Aorta (tissue), 5 donors: ENCODE measurements around the gene PRRC1. TPM values are rescaled to one million over a fixed set of nuclear protein-coding genes. Genes with fewer than 3 reads are reported as not detected.

Experiments
- ATAC-seq: fragments of 200-7000 bp; cut with Tn5 transposase; one replicate; pipeline ENCODE4 v1.9.1; 2022; ENCODE audit warnings: moderate library complexity; ENCODE audit not compliant: low FRiP score
- DNase-seq, 2 donors: peaks; one replicate each; pipeline ENCODE4 v3.0.0-alpha.2; 2020
- H3K27ac ChIP-seq, 2 donors: one replicate each; pipeline ENCODE4 v1.5.1; 2013; ENCODE audit warnings: low read length in 2 of 2, mild to moderate bottlenecking in 2 of 2, moderate library complexity in 2 of 2, control low read depth in 1 of 2, inconsistent platforms in 1 of 2, low read depth in 1 of 2
- H3K27me3 ChIP-seq, 2 donors: one replicate each; pipeline ENCODE4 v1.6.1; 2013; ENCODE audit warnings: control low read depth in 1 of 2, low read length in 1 of 2, mild to moderate bottlenecking in 1 of 2, moderate library complexity in 1 of 2; ENCODE audit not compliant: insufficient read depth in 2 of 2, control insufficient read depth in 1 of 2
- H3K36me3 ChIP-seq, 2 donors: one replicate each; pipeline ENCODE4 v1.6.1; 2013; ENCODE audit warnings: control low read depth in 1 of 2, low read length in 1 of 2, mild to moderate bottlenecking in 1 of 2; ENCODE audit not compliant: insufficient read depth in 2 of 2, control insufficient read depth in 1 of 2
- H3K4me1 ChIP-seq, 2 donors: one replicate each; pipeline ENCODE4 v1.6.1; 2013; ENCODE audit warnings: low read length in 2 of 2, control low read depth in 1 of 2, mild to moderate bottlenecking in 1 of 2, moderate library complexity in 1 of 2; ENCODE audit not compliant: insufficient read depth in 2 of 2, control insufficient read depth in 1 of 2
- H3K4me3 ChIP-seq, 2 donors: one replicate each; pipeline ENCODE4 v1.5.1; 2013; ENCODE audit warnings: low read length in 2 of 2, control low read depth in 1 of 2, mild to moderate bottlenecking in 1 of 2
- H3K9me3 ChIP-seq: one replicate; pipeline ENCODE4 v1.6.1; 2013; ENCODE audit warnings: mild to moderate bottlenecking, low read length; ENCODE audit not compliant: control insufficient read depth
- WGBS, 2 donors: extraction: QIAGEN DNeasy Blood & Tissue Kit; methylation state at CpG; one replicate each; pipeline ENCODE4 v1.1.7; 2013; 5-methylcytosine and 5-hydroxymethylcytosine counted together
- intact Hi-C, 2 donors: fragments of 100-400 bp; cut with DNase I; formaldehyde crosslinking; loops; one replicate each; pipeline versions ENCODE4 v1.14.2 to v1.15.0; 2022
- polyA plus RNA-seq, 2 donors: library from polyadenylated mRNA; stranded (reverse); fragments of 200-250 nt; gene quantifications; one replicate each; pipeline ENCODE4 v1.2.3, GENCODE V29; 2013
- total RNA-seq, 2 donors: library from RNA; stranded (reverse); fragmentation: NEBNext Ultra II Directional; extraction: Animal tissue kit (Norgen Biotek cat#: 25700); gene quantifications; one replicate each; pipeline ENCODE4 v1.2.1, GENCODE V29; 2021
- donor health status: healthy with polysubstance abuse.
- donor health status: Bipolar disorder and iron deficiency.
- donor health status: DM: no; HTN: no; CAD: no.
- donor health status: DM: no; HTN: no; CAD: no.
- donor health status: DM: yes; HTN: yes; CAD: no.

Gene PRRC1
- total and polyA plus RNA-seq, 4 donors = 17.7 to 47.9 (median 33.0) TPM

- no peak overlapping the region for H3K4me3 ChIP-seq
- no peaks in the 10 kb centered on the region for H3K4me1 ChIP-seq
- 94 to 99% methylated on average over 3 of the region's 3 CpGs for WGBS, 2 donors
- no peaks in the 10 kb centered on the region for H3K36me3 ChIP-seq
- intact Hi-C loops = no loop called here
- DNase-seq = no peak
- H3K27ac ChIP-seq = no peak overlapping the region
- no peak for ATAC-seq
- H3K9me3 ChIP-seq = no peaks in the 10 kb centered on the region
- H3K27me3 ChIP-seq = peaks cover 0 to 3% of the 10 kb centered on the region in 2 donors
Measured at GRCh38 chr5:127602481-127602880, 85.0 kb downstream of the PRRC1 start.

- H3K36me3 ChIP-seq = no peaks in the 10 kb centered on the region
- intact Hi-C loops = no loop called here
- DNase-seq (no peak), ATAC-seq (no peak)
- H3K4me1 ChIP-seq = no peaks in the 10 kb centered on the region
- 16 to 26% methylated on average over 8 of the region's 8 CpGs for WGBS, 2 donors
- H3K27ac ChIP-seq = no peak overlapping the region
- no peak overlapping the region for H3K4me3 ChIP-seq
- H3K9me3 ChIP-seq = no peaks in the 10 kb centered on the region
- H3K27me3 ChIP-seq = peaks cover 0 to 3% of the 10 kb centered on the region in 2 donors
Measured at GRCh38 chr5:127602896-127603844, 85.7 kb downstream of the PRRC1 start.

Other genes with a start within 250 kb of the PRRC1 start
- under 1 TPM; 0.52 to 0.72 TPM for gene MEGF10, start 226.8 kb upstream of the PRRC1 start, total RNA-seq
- under 1 TPM in 1 of 2 donors, not detected in 1; 0.05 TPM for gene MEGF10, start 226.8 kb upstream of the PRRC1 start, polyA plus RNA-seq
- not detected for gene CTXN3, start 131.4 kb downstream of the PRRC1 start, total RNA-seq
- not detected for gene CTXN3, start 131.4 kb downstream of the PRRC1 start, polyA plus RNA-seq
- not detected for gene CCDC192, start 185.8 kb downstream of the PRRC1 start, total RNA-seq
- gene CCDC192, start 185.8 kb downstream of the PRRC1 start, polyA plus RNA-seq = not detected